GM19397 (cell line): ENCODE measurements around the gene GYPC.
"Not testable (repeated sequence)": the region's sequence is repeated elsewhere in the genome, so short reads cannot be mapped to it uniquely, and the experiment has no call there.

Experiments used
- ATAC-seq: cut with Tn5 transposase; IDR thresholded peaks from one replicate; pipeline ENCODE4 v1.9.1; 2021; ENCODE audit warnings: mild to moderate bottlenecking, moderate library complexity; ENCODE audit not compliant: unreplicated experiment

GYPC gene

DNA sequence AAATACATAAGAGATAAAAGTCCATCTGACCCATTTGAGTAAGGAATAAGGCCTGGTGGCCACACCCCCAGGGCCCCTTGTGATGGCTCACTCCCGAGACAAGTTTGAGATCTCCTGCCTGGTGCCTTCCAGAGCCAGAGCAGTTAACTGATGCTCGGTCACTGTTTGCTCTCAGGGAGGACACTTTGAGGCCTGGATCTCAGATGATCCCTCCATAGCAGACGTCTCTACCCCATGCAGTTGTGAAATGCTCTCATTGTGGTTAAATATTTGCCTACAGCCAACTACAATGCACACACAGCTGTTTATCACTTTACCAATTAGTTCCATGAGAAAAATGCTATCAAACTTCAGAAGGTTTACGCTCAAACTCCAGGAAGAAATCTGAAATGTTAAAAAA lies 12.3 kb downstream of the GYPC start:
- no peak for ATAC-seq

DNA sequence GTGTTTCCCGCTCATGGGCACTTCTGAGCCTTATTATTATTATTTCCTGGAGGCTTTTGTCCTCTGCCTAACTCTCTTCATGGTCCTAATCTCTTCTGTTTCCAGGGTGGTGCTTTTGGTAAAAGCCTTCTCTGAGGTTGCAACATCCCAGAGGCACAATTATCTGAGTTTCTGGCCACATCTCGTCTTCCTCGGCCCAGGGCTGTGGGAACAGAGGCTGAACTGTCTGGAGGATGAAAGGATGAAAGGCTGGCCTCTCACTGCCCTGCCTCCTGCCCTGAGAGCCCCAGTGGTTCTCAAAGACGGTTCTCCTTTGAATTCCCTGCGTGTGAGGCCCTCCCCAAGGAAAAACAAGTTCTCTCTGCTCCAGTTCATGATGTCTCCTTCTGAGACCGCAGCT lies 13.8 kb downstream of the GYPC start:
- ATAC-seq: no peak

DNA sequence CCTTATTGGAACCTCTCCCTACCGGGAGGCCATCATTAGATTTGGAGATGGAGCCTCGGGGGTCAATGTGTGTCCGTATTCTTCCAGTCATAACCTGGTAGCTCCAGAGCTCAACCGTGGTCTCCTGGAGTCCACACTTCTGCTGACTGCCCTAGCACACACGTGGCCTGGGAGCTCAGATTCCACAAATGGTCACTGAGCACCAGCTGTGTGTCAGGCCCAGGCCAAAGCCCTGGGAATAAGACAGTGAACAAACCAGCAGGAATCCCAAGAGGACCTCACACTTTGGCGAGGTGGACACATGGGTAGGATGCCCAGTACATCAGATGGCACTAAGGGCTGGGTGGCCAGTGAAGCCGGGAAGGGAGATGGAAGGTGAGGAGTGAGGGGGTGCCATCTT lies 15.5 kb downstream of the GYPC start:
- ATAC-seq: no peak

DNA sequence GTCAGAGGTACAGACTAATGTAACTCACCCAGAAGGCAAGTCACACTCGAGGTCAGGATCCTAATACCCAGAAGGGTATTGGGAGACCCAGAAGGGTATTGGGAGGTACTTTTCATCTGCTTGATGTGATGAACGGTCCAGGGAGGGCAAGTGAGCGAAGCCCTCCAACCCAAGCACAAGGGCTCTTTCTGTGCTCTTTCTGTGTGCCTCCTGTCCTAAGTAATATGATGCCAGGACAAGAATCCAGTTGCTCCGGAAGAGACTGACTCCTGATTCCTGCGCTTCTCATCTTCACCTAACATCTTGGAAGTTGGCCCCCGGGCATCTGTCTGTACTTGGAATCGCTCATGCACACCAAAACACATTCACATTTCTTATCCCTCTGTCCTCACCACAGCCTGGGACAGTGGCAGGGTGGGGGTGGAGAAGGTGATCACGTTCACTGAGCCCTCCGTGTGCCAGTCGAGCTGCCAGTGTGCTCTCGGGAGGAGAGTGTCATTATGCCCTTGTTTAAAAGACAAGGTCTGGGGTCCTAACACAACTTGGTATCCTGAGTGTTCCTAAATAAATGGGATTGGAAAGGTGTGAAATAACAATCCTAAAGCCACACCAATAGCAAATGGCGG lies 17.1 kb downstream of the GYPC start:
- no peak for ATAC-seq

DNA sequence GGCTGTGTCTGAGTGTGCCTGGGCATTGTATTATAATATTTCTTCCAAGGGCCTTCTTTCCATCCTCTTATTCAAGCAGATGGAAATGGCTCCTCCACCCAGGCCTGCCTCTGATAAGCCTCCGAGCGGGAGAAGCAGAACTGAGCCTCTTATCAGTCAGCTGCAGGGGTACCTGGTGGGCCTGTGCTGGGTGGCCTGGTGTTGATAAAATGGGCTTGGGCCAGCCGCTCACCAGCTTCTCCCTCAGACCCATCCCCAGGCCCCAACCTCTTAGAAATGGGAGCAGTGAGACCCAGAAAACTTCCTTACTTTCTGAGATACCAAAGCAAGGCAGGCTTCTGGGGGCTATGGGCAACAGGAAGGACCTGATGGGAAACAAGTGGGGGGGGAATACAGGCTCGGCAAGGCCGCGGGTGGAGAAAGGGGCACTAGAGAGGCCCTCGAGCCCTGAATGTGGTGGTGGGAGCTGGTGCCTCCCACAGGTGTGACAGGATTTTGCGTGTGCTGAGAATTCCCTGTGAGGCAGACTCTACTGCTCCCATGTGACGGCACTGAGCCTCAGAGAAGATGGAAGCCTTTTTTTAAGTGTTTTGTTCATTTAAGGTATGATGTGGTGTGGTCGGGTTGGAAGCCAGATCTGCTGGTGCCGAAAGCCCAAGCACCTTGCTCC lies 18.3 kb downstream of the GYPC start:
- ATAC-seq: no peak

DNA sequence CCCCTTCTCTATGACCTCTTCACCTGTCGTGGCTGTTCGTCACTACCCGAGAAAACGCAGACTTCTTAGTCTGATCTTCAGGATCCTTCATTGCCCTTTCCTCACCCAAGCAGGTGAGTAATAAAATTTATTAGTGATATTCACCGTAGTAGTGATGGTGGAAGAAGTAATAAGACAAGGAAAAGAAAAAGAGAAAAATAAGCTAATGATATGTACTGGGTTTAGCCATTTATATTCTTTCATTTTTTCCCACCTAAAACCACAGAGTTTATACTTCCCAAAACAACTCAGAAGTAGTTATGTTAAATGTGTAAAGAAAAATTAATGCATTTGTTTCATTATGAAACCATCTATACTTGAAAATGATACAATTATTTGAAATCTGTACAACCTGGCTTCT lies 19.7 kb downstream of the GYPC start:
- ATAC-seq: no peak

DNA sequence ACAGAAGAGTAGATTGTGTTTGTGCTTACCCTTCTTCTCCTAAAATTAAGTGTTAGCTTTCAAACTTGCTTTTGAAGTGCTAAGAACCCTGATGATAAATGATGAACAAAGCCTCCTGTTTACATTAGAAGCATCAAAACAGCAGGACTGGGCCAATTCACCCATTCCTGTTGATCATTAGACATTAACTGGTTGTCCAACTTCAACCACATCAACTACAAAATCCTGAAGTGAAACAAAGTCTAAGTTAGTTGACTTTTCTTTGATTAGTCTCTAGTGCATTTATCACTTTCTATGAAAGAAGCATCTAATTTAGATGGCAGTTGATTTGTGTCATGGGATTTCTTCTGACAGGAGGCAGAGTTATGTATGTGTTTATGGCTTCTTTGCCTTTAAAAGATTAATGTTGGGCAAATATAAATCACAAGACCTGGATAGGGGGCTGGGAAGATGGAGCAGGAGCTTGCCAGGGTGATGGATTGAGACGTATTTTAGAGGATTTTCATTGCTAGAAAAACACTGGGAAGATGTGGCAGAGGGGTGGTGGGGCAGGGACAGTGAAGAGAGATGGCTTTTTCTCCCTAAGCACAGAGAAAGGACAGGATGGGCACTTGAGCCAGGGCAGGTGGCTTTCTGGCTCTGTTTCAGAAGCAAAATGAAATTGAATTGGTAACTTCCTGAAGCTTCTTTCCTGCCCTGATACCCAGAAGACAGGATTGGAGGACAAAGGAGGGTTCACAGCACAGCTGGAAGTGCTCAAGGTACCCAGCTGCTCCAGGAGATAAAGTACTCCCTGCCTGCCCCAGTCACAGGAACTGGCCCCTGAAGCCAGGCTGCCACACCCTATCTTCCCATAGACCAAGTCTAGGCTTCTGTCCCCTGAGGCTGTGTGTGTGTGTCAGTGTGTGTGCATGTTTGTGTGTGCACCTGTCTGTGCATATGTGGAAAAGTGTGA lies 20.5 kb downstream of the GYPC start:
- no peak for ATAC-seq

DNA sequence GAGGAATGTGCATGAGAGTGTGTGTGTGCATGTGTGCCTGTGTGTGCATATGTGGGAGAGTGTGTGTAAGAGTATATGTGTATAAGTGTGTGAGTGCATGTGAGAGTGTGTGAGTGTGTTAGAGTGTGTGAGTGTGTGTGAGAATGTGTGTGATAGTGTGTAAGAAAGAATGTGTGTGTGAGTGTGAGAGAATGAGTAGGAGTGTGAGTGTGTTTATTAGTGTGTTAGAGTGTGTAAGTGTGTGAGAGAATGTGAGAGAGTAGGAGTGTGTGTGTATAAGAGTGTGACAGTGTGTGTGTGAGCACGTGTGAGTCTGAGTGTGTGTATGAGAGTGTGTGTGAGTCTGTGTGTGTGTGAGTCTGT lies 21.2 kb downstream of the GYPC start:
- ATAC-seq: no peak

DNA sequence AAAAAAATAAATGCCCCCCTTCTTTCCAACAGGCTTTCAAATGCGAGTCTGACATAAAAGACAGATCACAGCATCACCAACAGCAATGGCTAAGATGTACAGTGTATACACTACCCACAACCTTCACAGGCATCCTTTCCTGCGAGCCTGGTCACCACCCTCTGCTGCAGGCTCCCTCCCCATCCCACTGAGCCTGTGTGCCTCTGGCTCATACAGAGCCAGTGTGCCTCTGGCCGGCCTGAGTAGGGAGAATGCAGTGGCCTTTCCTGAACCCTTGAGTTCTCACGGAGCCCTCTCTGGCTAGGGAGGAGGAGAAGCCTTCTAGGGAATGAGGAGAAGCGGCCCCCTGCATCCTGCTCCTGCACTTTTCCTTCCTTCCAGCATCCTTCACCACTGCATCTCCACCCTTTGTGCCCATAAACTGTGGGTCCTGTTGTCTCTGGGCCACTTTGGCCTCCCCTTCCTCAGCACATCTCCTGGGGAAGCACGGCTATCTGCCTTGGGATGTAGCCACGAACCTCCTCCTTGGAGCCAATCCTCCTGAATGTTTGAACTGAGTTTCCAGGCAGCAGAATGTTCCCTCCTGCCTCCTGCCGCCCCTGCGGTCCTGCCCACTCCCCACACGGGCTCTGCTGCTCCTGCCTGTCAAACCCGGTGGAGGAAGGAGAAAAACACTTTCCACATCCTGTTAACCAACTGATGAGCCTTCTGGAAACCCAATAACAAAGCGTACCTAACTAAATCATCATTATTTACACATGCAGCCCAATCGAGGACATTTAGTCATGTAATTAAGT lies 22.5 kb downstream of the GYPC start:
- no peak for ATAC-seq

DNA sequence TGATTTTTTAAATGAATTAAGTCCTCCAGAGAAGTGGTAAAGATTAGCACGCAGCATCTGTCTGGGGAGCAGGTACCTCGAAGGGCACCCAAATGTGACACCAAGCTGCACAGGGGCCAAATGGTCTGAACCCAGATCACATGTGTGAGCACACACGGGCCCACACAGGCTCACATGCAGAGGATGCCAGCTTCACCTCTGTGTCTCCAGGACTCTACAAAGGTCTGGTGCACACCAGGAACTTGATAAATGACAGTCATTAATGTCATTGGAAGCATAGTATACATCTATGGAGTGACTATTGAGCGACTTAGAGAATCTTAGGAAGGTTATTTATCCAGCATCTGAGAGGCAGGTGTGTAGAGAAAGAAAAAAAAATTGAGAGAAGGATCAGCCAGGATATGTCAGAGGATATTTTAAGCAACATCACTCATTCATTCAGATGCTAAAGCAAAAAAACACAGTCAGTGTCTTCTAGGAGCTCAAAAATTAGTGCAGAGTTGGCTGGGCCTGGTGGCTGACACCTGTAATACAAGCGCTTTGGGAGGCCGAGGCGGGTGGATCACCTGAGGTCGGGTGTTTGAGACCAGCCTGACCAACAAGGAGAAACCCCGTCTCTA lies 23.2 kb downstream of the GYPC start:
- no peak for ATAC-seq

DNA sequence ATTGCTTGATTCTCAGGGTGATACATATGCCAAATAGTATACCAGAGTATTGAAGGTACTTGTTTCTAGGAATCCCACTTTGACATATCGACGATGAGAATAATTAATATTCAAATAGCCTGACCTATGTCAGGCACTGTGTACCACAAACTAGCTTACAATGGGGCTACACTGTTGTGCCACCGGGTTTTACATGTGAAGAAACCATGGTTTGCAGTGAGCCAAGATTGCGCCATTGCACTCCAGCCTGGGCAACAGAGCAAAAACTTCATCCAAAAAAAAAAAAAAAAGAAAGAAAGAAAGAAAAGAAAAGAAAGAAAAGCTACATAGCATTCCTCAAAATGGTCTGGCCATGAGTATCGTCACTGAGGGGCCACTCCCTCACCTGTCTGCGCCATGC lies 25.5 kb downstream of the GYPC start:
- no peak for ATAC-seq

DNA sequence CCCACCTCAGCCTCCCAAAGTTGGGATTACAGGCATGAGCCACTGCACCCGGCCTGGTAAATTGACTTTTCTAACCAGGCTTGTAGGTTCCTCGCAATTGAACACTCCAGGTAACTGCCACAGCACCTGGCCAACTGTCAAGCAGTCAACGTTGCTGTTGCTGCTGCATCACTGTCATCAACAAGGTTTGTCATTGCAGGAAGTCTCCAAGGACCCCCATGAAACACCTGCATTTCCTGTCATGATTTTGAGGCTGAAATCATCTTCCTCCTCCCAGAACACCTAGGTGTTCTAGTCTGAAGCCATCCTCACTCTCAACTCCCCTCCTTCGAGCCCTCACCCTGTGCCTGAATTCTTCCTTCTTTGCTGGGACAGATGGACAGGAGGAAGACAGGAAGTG lies 29.7 kb downstream of the GYPC start:
- no peak for ATAC-seq

DNA sequence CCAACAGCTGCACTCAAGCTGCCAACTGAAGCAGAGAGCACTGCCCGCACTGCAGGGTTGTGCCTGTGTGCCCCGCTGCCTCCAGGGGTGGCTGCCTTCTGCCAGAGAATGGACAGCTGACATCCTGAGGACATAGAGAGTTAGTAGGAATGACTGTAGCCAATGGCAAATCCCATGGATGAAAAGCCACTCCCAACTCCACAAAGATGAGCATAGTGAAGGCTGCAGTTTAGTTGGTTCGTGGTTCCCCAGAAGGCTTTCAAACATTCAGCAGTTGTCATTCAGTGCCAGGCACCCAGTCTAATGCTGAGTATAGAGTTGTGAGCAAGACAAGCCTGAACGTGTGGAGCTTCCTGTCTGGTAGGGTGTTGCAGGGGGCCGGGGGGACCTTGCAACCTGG lies 30.3 kb downstream of the GYPC start:
- no peak for ATAC-seq

DNA sequence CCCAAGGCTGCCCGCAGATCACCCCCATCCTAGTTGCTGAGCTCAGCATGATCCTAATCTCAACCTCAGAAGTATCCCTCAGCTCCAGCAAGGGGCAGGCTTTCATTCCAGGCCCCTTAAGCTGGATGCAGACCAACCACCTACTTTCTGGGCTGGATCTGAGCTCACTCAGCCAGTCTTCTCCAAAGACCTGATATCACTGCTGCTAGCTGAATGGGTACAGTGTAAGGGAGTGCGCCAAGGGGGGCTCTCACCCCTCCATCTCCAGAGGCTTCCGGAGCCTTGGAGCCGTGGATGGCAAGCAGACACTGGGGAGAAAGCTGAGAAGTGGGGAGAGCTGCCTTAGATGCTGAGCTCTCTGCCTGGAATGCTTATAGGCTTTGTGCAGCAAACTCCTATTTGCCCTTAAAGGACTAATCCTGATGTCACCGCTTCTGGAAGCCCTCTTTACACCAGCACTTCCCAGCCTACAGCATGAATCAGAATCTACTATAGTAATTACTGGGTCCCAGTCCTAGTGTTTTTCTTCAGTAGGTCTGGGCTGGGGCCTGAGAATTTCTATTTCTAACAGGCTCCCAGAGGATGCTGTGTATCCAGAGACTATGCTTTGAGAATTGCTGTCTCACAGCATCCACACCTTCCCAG lies 31.0 kb downstream of the GYPC start:
- no peak for ATAC-seq

DNA sequence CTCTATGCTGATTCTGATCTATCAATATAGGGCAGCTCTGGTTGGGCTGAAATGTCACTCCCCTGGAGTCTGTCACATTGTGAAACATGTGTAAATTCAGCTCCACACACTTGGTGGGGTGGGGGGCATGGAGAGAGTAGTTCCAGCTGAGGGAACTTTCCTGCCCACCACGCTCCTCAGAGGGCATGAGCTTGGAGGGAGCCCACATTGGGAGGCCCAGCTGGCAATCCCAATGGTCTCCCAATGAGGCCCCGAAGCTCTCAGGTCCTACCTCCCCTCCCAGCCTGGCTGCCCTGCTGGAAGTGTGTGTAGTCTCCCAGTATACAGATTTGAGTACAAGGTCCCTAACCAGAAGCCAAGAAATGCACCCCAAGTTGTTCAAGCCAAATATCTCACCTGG lies 31.5 kb downstream of the GYPC start:
- no peak for ATAC-seq

DNA sequence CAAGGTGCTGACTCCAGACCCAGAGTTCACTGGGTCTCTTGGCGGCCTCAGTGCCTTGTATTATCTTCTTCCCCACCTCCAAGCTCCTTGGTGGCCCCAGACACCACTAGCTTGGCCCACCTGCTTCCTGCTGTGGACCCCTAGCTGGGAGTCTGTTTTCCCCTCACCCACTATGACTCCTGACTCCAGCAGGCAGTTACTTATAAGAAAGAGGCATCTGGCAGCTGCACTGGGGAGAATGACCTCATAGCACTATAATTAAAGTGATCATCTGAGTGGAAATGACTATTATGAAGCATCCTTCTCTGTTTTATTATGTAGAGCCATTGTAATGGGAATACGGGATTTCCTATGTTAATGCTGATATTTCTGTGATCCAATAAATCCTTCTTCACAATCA lies 32.6 kb downstream of the GYPC start:
- ATAC-seq: not testable (repeated sequence)

DNA sequence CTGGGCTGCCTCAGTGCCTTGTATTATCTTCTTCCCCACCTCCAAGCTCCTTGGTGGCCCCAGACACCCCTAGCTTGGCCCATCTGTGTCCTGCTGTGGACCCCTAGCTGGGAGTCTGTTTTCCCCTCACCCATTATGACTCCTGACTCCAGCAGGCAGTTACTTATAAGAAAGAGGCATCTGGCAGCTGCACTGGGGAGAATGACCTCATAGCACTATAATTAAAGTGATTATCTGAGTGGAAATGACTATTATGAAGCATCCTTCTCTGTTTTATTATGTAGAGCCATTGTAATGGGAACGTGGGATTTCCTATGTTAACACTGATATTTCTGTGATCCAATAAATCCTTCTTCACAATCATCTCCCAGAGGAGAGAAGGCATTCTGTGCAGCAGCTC lies 36.3 kb downstream of the GYPC start:
- not testable (repeated sequence) for ATAC-seq

DNA sequence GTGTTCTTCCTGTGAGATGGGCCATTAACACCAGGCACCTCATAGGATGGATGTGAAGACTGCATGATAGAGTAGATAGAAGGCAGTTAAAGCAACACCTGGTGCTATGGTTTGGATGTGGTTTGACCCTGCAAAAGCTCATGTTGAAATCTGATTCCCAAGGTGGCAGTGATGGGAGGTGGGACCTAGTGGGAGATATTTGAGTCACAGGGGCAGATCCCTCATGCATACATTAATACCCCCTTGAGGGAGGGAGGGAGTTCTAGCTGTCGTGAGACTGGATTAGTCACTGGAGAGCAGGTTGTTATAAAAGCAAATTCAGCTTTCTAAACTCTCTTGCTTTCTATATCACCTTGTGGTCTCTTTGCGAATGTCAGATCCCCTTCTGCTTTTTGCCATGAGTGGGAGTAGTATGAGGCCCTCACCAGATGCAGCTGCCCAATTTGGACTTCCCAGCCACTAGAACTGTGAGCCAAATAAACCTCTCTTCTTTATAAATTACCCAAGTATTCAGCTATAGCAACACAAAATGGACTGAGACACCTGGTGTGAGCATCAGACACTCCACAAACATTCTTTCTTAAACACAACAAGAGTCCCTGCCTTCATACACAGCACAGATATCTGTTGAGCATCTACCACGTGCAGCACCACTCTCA lies 37.1 kb downstream of the GYPC start:
- not testable (repeated sequence) for ATAC-seq

DNA sequence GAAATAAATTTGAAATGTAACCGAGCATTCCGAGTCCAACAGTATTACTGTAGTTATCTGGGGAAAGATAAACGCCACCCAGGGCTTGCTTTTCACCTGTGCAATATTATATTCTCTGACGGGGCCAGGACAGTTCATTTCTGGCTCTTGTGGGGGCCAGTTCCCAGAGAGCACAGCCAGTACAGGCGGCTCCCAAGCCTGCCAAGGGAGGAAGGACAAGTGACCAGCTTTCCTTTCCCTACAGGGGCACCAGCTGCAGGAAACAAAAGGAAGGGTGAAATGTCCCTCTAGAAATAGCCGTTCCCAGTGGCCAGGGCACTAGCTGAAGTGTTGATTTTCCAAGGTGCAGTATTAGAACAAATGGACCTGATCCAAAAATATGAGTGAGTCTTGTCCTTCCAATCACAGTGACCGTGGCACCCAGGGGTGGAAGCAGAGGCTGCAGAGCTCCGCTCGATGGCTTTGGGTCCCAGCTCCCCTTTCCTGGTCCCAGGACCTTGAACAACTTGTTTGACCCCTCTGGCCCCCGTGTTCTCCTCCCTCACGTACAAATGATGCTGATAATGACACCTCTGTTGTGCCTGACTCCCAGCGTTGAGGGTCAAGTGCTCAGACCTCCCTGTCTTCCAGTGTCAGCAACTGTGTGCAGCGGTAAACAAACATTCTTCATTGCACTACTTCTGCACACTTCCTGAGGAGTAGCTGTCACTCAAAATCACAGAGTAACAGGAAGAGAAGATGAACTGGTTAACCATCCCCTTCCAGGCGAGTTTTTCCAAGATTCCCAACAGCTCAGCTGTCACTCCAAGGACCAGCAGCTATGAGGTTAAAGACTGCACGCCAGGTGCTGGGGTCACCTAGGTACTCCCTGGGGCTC lies 40.9 kb downstream of the GYPC start:
- no peak for ATAC-seq
